Caco-2 (cell line): ENCODE data around the gene TMEM156. TPM values are rescaled to one million over a fixed set of nuclear protein-coding genes. Genes with fewer than 3 reads are reported as not detected.

Source experiments
- BruUV-seq: library from RNA; stranded (reverse); fragments of 400-500 nt; replicated peaks from 2 replicates; lab custom pipeline; 2021; lab: Mats Ljungman, UMichigan
- CTCF ChIA-PET: fragments of 300-600 bp; sonication (Branson Sonifier 250); formaldehyde crosslinking; loops from one replicate; lab custom pipeline; 2022; ENCODE audit warnings: antibody characterized with exemption; lab: Charles Lee
- POLR2A ChIA-PET: fragments of 300-600 bp; sonication (Branson Sonifier 250); formaldehyde crosslinking; loops from one replicate; lab custom pipeline; 2022; ENCODE audit warnings: antibody characterized with exemption; lab: Charles Lee
- DNase-seq, 2 experiments: peaks; one replicate each; pipeline versions ENCODE4 v3.0.0 to v3.0.0-alpha.2; 2020 to 2022
- H3K27me3 ChIP-seq: replicated peaks from 2 replicates; pipeline ENCODE4 v1.6.0; 2011; ENCODE audit warnings: low read length; ENCODE audit not compliant: control insufficient read depth, insufficient read depth
- H3K36me3 ChIP-seq: 2 replicates; pipeline ENCODE4 v1.5.1; 2011; ENCODE audit warnings: low read length; ENCODE audit not compliant: control insufficient read depth, insufficient read depth
- H3K4me1 ChIP-seq: fragments of 250-450 bp; sonication (Bioruptor Pico); 2 replicates; pipeline ENCODE4 v1.5.1; 2020; ENCODE audit warnings: mild to moderate bottlenecking
- H3K4me3 ChIP-seq: 2 replicates; pipeline ENCODE4 v1.5.1; 2011; ENCODE audit warnings: low read depth, mild to moderate bottlenecking, control low read depth, low read length
- H3K9me3 ChIP-seq: fragments of 250-450 bp; sonication (Bioruptor Pico); 2 replicates; pipeline ENCODE4 v1.5.1; 2020; ENCODE audit warnings: mild to moderate bottlenecking, moderate library complexity
- H3K27ac Mint-ChIP-seq: one replicate; pipeline ENCODE4 v1.8.0; 2022; ENCODE audit warnings: mixed read lengths; ENCODE audit not compliant: unreplicated experiment
- H3K27me3 Mint-ChIP-seq: one replicate; pipeline ENCODE4 v1.8.0; 2022; ENCODE audit warnings: mixed read lengths; ENCODE audit not compliant: insufficient read depth, unreplicated experiment
- H3K36me3 Mint-ChIP-seq: one replicate; pipeline ENCODE4 v1.8.0; 2022; ENCODE audit warnings: mild to moderate bottlenecking, mixed read lengths; ENCODE audit not compliant: insufficient read depth, unreplicated experiment
- H3K4me1 Mint-ChIP-seq: one replicate; pipeline ENCODE4 v1.8.0; 2022; ENCODE audit warnings: low read depth, mixed read lengths; ENCODE audit not compliant: unreplicated experiment
- H3K4me3 Mint-ChIP-seq: one replicate; pipeline ENCODE4 v1.8.0; 2022; ENCODE audit warnings: mild to moderate bottlenecking, moderate library complexity, mixed read lengths; ENCODE audit not compliant: unreplicated experiment
- H3K9me3 Mint-ChIP-seq: one replicate; pipeline ENCODE4 v1.8.0; 2022; ENCODE audit warnings: mixed read lengths; ENCODE audit not compliant: unreplicated experiment
- intact Hi-C: fragments of 100-400 bp; cut with micrococcal nuclease; formaldehyde crosslinking; loops from one replicate; pipeline ENCODE4 v1.10.0; 2022; ENCODE audit not compliant: unreplicated experiment
- total RNA-seq: library from RNA; stranded (reverse); gene quantifications from 2 replicates; pipeline ENCODE4 v1.2.3, GENCODE V29; 2022
- TF ChIP-seq, protein P1 (sequence below), 2 experiments: fragments of 200-600 bp in 1 of 2; IDR thresholded peaks; 1 replicate in 1 of 2; 2 replicates in 1 of 2; pipeline versions ENCODE4 v1.5.1 to v1.8.0; 2011 to 2022; ENCODE audit warnings: antibody characterized with exemption in 1 of 2, control low read depth in 1 of 2, inconsistent platforms in 1 of 2, low read depth in 1 of 2, low read length in 1 of 2, mild to moderate bottlenecking in 1 of 2, moderate library complexity in 1 of 2; ENCODE audit not compliant: insufficient read depth in 1 of 2, severe bottlenecking in 1 of 2, unreplicated experiment in 1 of 2

TMEM156 gene
- total RNA-seq, 1 experiment from 2014 or later = not detected

GRCh38 chr4:38917481-38918025, 114.7 kb downstream of the TMEM156 start:
- CTCF ChIA-PET = no interaction called here
- POLR2A ChIA-PET = no interaction called here
- Mint-ChIP-seq H3K36me3 (no peaks in the 10 kb centered on the region), H3K4me3 (no peak overlapping the region), H3K27me3 (no peaks in the 10 kb centered on the region), H3K27ac (no peak overlapping the region), H3K9me3 (no peaks in the 10 kb centered on the region), H3K4me1 (no peaks in the 10 kb centered on the region)
- DNase-seq = no peak
- Histone ChIP-seq H3K9me3 (no peaks in the 10 kb centered on the region), H3K4me3 (no peak overlapping the region), H3K27me3 (no peaks in the 10 kb centered on the region), H3K4me1 (no peaks in the 10 kb centered on the region), H3K36me3 (no peaks in the 10 kb centered on the region)
- BruUV-seq = no TSS peak
- intact Hi-C loops = no loop called here
- TF ChIP-seq, protein P1, sequence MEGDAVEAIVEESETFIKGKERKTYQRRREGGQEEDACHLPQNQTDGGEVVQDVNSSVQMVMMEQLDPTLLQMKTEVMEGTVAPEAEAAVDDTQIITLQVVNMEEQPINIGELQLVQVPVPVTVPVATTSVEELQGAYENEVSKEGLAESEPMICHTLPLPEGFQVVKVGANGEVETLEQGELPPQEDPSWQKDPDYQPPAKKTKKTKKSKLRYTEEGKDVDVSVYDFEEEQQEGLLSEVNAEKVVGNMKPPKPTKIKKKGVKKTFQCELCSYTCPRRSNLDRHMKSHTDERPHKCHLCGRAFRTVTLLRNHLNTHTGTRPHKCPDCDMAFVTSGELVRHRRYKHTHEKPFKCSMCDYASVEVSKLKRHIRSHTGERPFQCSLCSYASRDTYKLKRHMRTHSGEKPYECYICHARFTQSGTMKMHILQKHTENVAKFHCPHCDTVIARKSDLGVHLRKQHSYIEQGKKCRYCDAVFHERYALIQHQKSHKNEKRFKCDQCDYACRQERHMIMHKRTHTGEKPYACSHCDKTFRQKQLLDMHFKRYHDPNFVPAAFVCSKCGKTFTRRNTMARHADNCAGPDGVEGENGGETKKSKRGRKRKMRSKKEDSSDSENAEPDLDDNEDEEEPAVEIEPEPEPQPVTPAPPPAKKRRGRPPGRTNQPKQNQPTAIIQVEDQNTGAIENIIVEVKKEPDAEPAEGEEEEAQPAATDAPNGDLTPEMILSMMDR (IDR thresholded peaks at IDR 0.05; ENCODE audit: insufficient read depth in 1 of 2, low read depth in 1 of 2, low read length in 1 of 2, severe bottlenecking in 1 of 2, unreplicated experiment in 1 of 2) = no peak

Other genes starting within 250 kb of the TMEM156 start
- gene TLR10, start 249.4 kb downstream of the TMEM156 start, total RNA-seq = not detected in 2 replicates
- gene TLR1, start 227.6 kb downstream of the TMEM156 start, total RNA-seq = not detected in 2 replicates
- gene TLR6, start 175.6 kb downstream of the TMEM156 start, total RNA-seq = not detected in 2 replicates
- gene FAM114A1, start 164.6 kb downstream of the TMEM156 start, total RNA-seq = 20.8 and 21.7 TPM in 2 replicates
- gene KLHL5, start 29.8 kb upstream of the TMEM156 start, total RNA-seq = 74.6 and 96.5 TPM in 2 replicates
- gene WDR19, start 150.1 kb upstream of the TMEM156 start, total RNA-seq = 9.5 and 11.9 TPM in 2 replicates